Esophagus muscularis mucosa (tissue), 4 donors: ENCODE data around the gene IPP.

Experiments
- EP300 ChIP-seq: sonication (generic); formaldehyde crosslinking; IDR thresholded peaks from one replicate; pipeline ENCODE4 v1.6.1; 2017; ENCODE audit warnings: antibody characterized with exemption
- POLR2A ChIP-seq: fragments of 450-650 bp; IDR thresholded peaks from one replicate; pipeline ENCODE4 v1.6.1; 2017; ENCODE audit warnings: antibody characterized with exemption, moderate library complexity, mild to moderate bottlenecking, low read depth
- POLR2AphosphoS5 ChIP-seq, 2 donors: sonication (generic); formaldehyde crosslinking; IDR thresholded peaks; one replicate each; pipeline ENCODE4 v1.6.1; 2017; ENCODE audit warnings: antibody characterized with exemption in 2 of 2
- TF ChIP-seq, protein P1 (sequence below), 3 experiments: fragments of 200-600 bp in 2 of 3; fragments of 450-650 bp in 1 of 3; sonication (generic) in 2 of 3; IDR thresholded peaks; one replicate each; pipeline ENCODE4 v1.5.1; 2017 to 2019; ENCODE audit warnings: antibody characterized with exemption in 3 of 3, mild to moderate bottlenecking in 2 of 3, moderate library complexity in 1 of 3

DNA sequence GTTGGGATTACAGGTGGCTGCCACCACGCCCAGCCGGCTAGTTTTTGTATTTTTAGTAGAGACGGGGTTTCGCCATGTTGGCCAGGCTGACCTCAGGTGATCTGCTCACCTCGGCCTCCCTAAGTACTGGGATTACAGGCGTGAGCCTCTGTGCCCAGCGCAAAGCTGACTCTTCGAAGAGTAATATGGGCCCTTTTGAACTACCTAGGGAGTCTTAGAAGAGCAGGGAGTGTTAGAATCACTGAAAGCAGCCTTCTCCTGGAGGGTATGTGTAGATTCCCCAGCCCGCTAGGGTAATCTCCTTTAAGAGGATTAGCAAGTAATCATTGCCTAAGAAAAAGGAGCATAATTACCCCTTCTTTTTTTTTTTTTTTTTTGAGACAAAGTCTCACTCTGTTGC, 46.5 kb upstream of the IPP start:
- TF ChIP-seq, protein P1, sequence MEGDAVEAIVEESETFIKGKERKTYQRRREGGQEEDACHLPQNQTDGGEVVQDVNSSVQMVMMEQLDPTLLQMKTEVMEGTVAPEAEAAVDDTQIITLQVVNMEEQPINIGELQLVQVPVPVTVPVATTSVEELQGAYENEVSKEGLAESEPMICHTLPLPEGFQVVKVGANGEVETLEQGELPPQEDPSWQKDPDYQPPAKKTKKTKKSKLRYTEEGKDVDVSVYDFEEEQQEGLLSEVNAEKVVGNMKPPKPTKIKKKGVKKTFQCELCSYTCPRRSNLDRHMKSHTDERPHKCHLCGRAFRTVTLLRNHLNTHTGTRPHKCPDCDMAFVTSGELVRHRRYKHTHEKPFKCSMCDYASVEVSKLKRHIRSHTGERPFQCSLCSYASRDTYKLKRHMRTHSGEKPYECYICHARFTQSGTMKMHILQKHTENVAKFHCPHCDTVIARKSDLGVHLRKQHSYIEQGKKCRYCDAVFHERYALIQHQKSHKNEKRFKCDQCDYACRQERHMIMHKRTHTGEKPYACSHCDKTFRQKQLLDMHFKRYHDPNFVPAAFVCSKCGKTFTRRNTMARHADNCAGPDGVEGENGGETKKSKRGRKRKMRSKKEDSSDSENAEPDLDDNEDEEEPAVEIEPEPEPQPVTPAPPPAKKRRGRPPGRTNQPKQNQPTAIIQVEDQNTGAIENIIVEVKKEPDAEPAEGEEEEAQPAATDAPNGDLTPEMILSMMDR (IDR thresholded peaks at IDR 0.05): no peak
- TF ChIP-seq EP300 (no peak), POLR2AphosphoS5 (IDR thresholded peaks at IDR 0.05) (no peak), POLR2A (no peak)
